Neuron (in vitro differentiated cells): ENCODE results near the gene SDS.

Experiments
- H2AFZ ChIP-seq: one replicate; pipeline ENCODE4 v1.6.1; 2013; ENCODE audit warnings: low read depth, mild to moderate bottlenecking, inconsistent platforms, low read length, moderate library complexity
- H3K27me3 ChIP-seq: one replicate; pipeline ENCODE4 v1.6.1; 2013; ENCODE audit warnings: low read length; ENCODE audit not compliant: insufficient read depth
- H3K36me3 ChIP-seq: one replicate; pipeline ENCODE4 v1.6.1; 2013; ENCODE audit warnings: low read length; ENCODE audit not compliant: insufficient read depth
- H3K4me1 ChIP-seq: one replicate; pipeline ENCODE4 v1.6.1; 2013; ENCODE audit warnings: low read length; ENCODE audit not compliant: insufficient read depth
- H3K4me3 ChIP-seq: 2 replicates; pipeline ENCODE4 v1.5.1; 2013; ENCODE audit warnings: mild to moderate bottlenecking, low read length, moderate library complexity
- H3K9me3 ChIP-seq: one replicate; pipeline ENCODE4 v1.6.1; 2013; ENCODE audit warnings: low read length

Gene SDS

DNA sequence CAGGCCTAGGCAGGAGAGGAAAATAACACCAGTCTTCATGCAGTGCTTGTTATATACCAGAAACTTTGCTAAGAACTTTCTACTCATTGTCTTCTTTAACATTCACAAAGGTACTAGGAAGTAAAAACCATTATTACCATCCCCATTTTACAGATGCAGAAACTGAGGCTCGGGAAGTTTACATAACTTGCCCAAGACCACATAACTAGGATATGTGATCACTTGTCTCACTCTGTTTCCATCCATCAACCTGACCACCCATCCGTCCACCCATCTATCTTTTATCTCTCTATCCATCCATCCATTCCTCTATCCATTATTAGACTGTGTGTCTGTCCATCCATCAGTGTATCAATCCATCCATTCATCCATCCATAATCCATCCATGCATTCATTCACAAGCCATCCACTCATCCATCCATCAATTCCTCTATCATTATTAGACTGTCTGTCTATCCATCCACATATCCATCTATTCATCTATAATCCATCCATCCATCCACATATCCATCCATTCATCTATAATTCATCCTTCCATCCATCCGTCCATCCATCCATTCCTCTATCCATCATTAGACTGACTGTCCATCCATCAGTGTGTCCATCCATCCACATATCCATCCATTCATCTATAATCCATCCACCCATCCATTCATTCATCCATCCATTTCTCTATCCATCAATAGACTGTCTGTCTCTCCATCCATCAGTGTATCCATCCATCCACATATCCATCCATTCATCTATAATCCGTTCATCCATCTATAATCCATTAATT lies 35.0 kb upstream of the SDS start:
- no peak overlapping the region for H3K4me3 ChIP-seq
- H3K27me3 ChIP-seq: no peaks in the 10 kb centered on the region
- no peaks in the 10 kb centered on the region for H3K9me3 ChIP-seq
- H3K36me3 ChIP-seq: peaks cover 13% of the 10 kb centered on the region
- H3K4me1 ChIP-seq: no peaks in the 10 kb centered on the region
- no peak overlapping the region for H2AFZ ChIP-seq

- Histone ChIP-seq H3K27me3 (no peaks in the 10 kb centered on the region), H3K4me3 (no peak overlapping the region), H3K9me3 (no peaks in the 10 kb centered on the region), H3K4me1 (no peaks in the 10 kb centered on the region), H3K36me3 (peaks cover 16% of the 10 kb centered on the region), H2AFZ (no peak overlapping the region)
Measured at GRCh38 chr12:113437729-113438100, 34.0 kb upstream of the SDS start.

GRCh38 chr12:113436993-113437728 lies 33.5 kb upstream of the SDS start:
- Histone ChIP-seq H3K9me3 (no peaks in the 10 kb centered on the region), H3K4me3 (no peak overlapping the region), H3K4me1 (no peaks in the 10 kb centered on the region), H2AFZ (no peak overlapping the region), H3K36me3 (peaks cover 16% of the 10 kb centered on the region), H3K27me3 (no peaks in the 10 kb centered on the region)

DNA sequence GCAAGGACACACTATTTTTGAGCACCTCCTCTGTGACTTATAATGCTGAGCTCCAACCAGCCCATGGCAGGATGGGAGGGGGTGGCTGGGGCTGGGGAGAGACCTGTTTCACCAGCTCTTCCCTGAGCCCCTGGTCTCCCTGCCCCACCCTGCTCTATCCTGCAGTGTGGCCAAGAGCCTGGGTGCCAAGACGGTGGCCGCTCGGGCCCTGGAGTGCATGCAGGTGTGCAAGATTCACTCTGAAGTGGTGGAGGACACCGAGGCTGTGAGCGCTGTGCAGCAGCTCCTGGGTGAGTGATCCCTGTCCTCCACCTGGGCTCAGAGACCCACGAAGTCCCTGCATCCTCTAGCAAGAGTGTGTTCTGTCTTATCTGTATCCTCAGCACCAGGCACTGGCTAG lies 32.9 kb upstream of the SDS start:
- H3K4me3 ChIP-seq: no peak overlapping the region
- H2AFZ ChIP-seq: no peak overlapping the region
- peaks cover 16% of the 10 kb centered on the region for H3K36me3 ChIP-seq
- no peaks in the 10 kb centered on the region for H3K4me1 ChIP-seq
- H3K9me3 ChIP-seq: no peaks in the 10 kb centered on the region
- no peaks in the 10 kb centered on the region for H3K27me3 ChIP-seq

GRCh38 chr12:113435367-113435766 lies 31.7 kb upstream of the SDS start:
- H3K27me3 ChIP-seq: no peaks in the 10 kb centered on the region
- H3K9me3 ChIP-seq: no peaks in the 10 kb centered on the region
- H3K36me3 ChIP-seq: peaks cover 16% of the 10 kb centered on the region
- H2AFZ ChIP-seq: no peak overlapping the region
- H3K4me1 ChIP-seq: no peaks in the 10 kb centered on the region
- H3K4me3 ChIP-seq: no peak overlapping the region

DNA sequence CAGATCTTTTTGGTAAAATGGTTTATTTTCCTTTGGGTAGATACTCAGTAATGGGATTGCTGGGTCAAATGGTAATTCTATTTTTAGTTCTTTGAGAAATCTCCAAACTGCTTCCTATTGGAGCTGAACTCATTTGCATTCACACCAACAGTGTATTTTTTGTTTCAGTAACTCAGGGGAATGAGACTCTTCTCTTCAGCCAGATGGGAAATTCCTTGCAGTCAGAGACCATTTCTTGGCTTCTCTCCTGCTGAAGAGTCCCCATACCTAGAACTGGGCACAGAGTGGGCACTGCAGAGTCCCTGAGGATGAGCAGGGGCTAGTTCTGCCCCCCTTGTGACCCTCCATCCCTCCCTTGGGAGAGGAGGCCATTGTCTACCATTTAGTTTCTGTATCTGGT lies 29.3 kb upstream of the SDS start:
- Histone ChIP-seq H3K9me3 (no peaks in the 10 kb centered on the region), H3K27me3 (no peaks in the 10 kb centered on the region), H3K4me3 (no peak overlapping the region), H3K4me1 (no peaks in the 10 kb centered on the region), H2AFZ (no peak overlapping the region), H3K36me3 (peaks cover 18% of the 10 kb centered on the region)

DNA sequence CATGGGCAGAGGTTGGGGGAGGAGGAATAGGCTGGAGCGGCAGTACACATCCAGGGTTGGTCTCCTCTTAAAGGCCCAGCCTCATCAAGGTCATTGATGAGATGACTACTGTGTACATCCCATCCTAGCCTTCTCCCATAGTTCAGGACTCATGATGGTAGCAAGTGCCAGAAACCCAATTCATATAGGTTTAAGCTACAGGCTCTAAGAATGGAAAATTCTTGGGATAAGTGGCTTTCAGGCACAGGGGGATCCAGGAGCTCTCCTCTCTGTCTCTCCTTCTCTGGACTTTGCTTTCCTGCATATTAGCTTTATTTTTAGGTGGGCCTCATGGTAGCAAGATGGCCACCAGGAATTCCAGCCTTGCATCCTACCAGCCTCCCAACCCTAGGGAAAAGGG lies 24.8 kb upstream of the SDS start:
- Histone ChIP-seq H3K9me3 (no peaks in the 10 kb centered on the region), H2AFZ (no peak overlapping the region), H3K4me1 (peaks cover 2% of the 10 kb centered on the region), H3K27me3 (no peaks in the 10 kb centered on the region), H3K36me3 (peaks cover 16% of the 10 kb centered on the region), H3K4me3 (no peak overlapping the region)

DNA sequence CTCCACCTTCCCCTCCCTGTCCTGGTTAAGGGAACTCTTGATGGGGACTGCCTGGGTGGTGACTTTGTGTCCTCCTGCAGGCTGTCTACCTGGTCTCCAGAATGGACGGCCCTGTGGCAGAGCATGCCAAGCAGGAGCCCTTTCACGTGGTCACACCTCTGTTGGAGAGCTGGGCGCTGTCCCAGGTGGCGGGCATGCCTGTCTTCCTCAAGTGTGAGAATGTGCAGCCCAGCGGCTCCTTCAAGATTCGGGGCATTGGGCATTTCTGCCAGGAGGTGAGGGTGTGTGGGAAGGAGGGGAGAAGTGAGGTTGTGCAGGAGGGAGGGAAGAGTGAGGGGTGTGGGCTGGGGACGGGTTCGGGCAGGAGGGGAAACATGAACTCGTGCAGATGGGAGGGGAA lies 24.2 kb upstream of the SDS start:
- Histone ChIP-seq H3K4me3 (no peak overlapping the region), H2AFZ (no peak overlapping the region), H3K9me3 (no peaks in the 10 kb centered on the region), H3K4me1 (peaks cover 8% of the 10 kb centered on the region), H3K27me3 (no peaks in the 10 kb centered on the region), H3K36me3 (peaks cover 14% of the 10 kb centered on the region)

GRCh38 chr12:113425960-113426453 lies 22.3 kb upstream of the SDS start:
- no peaks in the 10 kb centered on the region for H3K27me3 ChIP-seq
- H3K36me3 ChIP-seq: peaks cover 14% of the 10 kb centered on the region
- no peak overlapping the region for H3K4me3 ChIP-seq
- H3K9me3 ChIP-seq: no peaks in the 10 kb centered on the region
- H2AFZ ChIP-seq: no peak overlapping the region
- peaks cover 14% of the 10 kb centered on the region for H3K4me1 ChIP-seq

GRCh38 chr12:113424915-113425823 lies 21.5 kb upstream of the SDS start:
- Histone ChIP-seq H2AFZ (no peak overlapping the region), H3K4me1 (peaks cover 14% of the 10 kb centered on the region), H3K36me3 (peaks cover 14% of the 10 kb centered on the region), H3K27me3 (no peaks in the 10 kb centered on the region), H3K9me3 (no peaks in the 10 kb centered on the region), H3K4me3 (no peak overlapping the region)

GRCh38 chr12:113424456-113424855 lies 20.8 kb upstream of the SDS start:
- Histone ChIP-seq H3K4me1 (peaks cover 14% of the 10 kb centered on the region), H3K4me3 (no peak overlapping the region), H3K27me3 (no peaks in the 10 kb centered on the region), H3K36me3 (peaks cover 11% of the 10 kb centered on the region), H3K9me3 (no peaks in the 10 kb centered on the region), H2AFZ (no peak overlapping the region)

- H2AFZ ChIP-seq: no peak overlapping the region
- peak overlapping the region; percentile 70 for H3K4me3 ChIP-seq
- no peaks in the 10 kb centered on the region for H3K9me3 ChIP-seq
- no peaks in the 10 kb centered on the region for H3K27me3 ChIP-seq
- peaks cover 5% of the 10 kb centered on the region for H3K36me3 ChIP-seq
- H3K4me1 ChIP-seq: peaks cover 14% of the 10 kb centered on the region
Measured at GRCh38 chr12:113422886-113423669, 19.4 kb upstream of the SDS start.
